RCC 7860 (cell line): Measurements from ENCODE around the gene CD52.
A peak's percentile ranks its signal among the peaks of the same experiment; 100 is the strongest.
"Not testable (repeated sequence)": the region's sequence is repeated elsewhere in the genome, so short reads cannot be mapped to it uniquely, and the experiment has no call there.

Experiments used
- DNase-seq: peaks from one replicate; pipeline ENCODE4 v3.0.0-alpha.2; 2015; ENCODE audit warnings: low spot score
- FAIRE-seq: peaks from 2 replicates; lab custom pipeline; 2012; peaks lifted over from hg19 to GRCh38; lab: Jason Lieb, UNC

Gene CD52

DNA sequence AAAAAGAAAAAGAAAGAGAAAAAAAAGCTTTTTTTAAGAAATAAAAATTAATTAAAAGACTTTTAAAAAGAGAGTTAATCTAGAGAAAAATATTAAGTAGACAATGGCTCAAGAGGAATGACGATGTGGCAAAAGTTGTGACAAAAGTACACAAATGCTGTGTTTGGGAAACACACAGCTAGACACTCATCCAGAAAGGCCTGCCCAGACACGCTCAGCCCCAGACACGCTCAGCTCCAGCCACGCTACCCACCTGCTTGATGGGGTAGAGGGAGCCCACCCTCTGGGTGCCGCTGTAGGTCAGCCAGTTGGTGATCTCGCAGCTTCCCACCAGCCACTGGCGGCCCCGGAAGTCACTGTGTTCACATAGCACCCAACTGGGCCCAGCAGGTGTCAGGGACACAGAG is 10.2 kb downstream of the CD52 start:
- FAIRE-seq (no peak), DNase-seq (no peak)

- FAIRE-seq (no peak), DNase-seq (no peak)
Measured at GRCh38 chr1:26328597-26328996, 10.8 kb downstream of the CD52 start.

DNA sequence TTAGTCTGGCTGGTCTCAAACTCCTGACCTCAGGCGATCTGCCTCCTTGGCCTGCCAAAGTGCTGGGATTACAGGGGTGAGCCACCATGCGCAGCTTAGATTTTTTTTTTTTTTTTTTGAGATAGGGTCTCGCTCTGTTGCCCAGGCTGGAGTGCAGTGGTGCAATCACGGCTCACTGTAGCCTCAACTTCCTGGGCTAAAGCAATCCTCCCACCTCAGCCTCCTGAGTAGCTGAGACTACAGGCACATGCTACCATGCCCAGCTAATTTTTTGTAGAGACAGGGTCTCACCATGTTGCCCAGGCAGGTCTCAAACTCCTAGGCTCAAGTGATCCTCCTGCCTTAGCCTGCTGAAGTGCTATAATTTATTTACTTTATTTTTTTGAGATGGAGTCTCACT is 11.6 kb downstream of the CD52 start:
- FAIRE-seq = not testable (repeated sequence)

GRCh38 chr1:26330276-26330675 is 12.5 kb downstream of the CD52 start:
- no peak for FAIRE-seq
- DNase-seq = no peak

More for the DNA sequence above, 11.6 kb downstream of the CD52 start:
- not testable (repeated sequence) for DNase-seq

GRCh38 chr1:26333312-26333711 is 15.6 kb downstream of the CD52 start:
- FAIRE-seq, DNase-seq: not testable (repeated sequence)

- no peak for DNase-seq
Measured at GRCh38 chr1:26335774-26336476, 18.2 kb downstream of the CD52 start.

DNA sequence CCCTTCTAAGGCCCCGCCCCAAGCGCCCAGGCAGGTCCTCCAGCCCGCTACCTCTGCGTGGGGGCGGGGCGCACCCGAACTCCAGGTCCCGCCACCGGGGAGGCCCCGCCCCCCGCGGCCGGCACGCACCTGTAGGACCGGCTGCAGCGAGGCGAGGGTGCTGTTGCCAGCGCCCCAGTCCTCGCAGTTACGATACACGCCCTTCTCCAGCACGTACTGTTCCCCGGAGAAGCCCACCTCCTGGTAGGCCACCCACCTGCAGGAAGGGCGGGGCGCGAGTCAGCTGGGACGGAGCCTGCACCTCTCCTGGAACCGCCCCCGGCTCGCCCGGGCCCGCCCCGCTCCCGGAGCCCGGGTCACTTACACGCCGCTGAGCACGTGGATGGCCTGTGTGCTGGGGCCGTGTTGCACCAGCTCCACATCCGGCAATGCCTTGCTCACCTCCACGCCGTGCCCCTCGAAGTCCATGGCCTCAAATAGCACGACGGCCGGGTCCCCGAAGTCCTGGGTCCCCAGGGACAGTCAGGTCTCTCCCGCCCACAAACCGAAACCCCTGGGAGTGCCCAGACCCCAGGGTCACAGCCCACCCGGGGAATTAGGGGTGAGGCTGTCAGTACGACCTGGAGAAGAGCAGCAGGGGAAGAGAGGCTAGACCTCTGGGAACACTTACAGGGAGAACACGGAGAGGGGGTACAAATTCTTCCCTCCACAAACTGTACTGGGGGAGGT is 18.9 kb downstream of the CD52 start:
- FAIRE-seq (no peak), DNase-seq (no peak)

More at GRCh38 chr1:26335774-26336476, 18.2 kb downstream of the CD52 start:
- FAIRE-seq = no peak

DNA sequence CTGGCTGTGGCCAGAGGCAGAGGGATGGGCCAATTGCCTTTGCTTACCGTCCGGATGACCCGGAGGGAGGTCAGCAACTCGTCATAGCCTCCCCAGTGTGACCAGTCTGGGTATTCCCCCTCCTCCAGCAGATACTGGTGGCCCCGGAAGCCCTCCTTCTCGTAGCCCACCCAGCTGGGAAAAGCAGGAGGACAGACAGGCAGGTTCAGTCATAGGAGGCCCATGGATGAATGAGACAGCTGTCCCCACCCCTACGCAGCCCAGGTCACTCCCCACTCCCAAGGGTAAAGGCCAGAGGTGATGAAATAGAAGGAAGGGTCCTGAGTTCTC is 19.4 kb downstream of the CD52 start:
- DNase-seq (no peak), FAIRE-seq (no peak)

DNA sequence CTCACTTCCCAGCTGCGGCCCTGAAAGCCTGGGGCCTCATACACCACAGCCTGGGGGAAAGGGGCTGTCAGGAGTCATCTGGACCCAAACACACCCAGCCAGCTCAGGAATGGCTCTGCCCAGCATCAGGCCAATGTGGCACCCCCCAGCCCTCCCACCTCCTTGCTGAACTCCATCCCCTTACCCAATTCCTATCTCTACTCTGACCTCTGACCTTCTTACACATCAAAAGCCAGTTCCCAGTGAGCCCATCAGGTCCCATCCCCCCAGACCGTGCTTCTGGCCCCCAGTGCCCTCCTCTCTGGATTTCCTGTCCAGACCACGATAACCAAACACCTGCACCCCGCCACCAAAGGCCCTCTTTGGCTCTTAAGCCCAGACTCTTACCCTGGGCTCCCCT is 19.9 kb downstream of the CD52 start:
- FAIRE-seq (no peak), DNase-seq (no peak)

DNA sequence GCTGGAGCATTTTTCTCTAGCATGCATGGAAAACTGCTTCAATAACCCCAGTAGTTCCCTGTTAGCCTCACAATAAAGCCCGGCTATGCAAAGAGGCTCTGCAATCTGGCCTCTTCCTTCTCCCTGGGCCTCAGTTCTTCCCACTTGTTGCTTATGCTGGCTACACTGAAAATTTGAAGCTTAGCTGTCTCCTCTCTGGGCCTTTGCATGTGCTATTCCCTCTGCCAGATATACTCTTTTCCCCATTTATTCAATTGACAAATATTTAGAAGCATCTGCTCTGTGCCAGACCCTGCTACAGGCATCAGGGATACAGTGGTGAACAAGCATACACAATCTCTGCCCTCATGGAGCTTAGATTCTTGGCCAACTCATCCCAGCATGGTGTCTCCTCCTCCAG is 20.9 kb downstream of the CD52 start:
- FAIRE-seq (no peak), DNase-seq (no peak)

DNA sequence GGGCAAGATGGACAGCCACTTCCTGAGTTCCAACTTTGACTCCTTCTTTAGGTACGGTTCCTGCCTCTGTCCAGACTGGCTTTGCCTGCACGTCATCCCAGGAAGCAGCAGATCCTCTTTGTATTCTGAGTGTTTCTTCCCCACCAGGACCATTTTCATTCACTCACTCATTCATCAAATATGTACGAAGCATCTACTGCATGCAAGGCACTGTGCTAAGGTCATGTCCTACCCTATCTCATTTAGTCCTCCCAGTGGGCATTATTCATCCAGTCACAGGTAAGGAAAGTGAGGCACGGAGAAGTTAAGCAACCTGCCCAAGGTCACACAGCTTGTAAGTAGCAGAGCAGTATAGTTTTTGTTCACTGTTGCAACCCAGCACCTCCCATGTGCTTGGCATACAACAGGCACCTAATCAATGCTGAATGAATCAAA is 22.3 kb downstream of the CD52 start:
- no peak for FAIRE-seq
- no peak for DNase-seq

- DNase-seq (no peak), FAIRE-seq (no peak)
Measured at GRCh38 chr1:26344147-26344920, 26.6 kb downstream of the CD52 start.

- FAIRE-seq (no peak), DNase-seq (no peak)
Measured at GRCh38 chr1:26345718-26346117, 28.0 kb downstream of the CD52 start.

- FAIRE-seq (no peak), DNase-seq (no peak)
Measured at GRCh38 chr1:26346274-26347033, 28.7 kb downstream of the CD52 start.

GRCh38 chr1:26349188-26349876 is 31.6 kb downstream of the CD52 start:
- FAIRE-seq (peak; percentile 95), DNase-seq (peak; percentile 94)

- DNase-seq (no peak), FAIRE-seq (no peak)
Measured at GRCh38 chr1:26349877-26350244, 32.1 kb downstream of the CD52 start.

GRCh38 chr1:26350343-26350700 is 32.6 kb downstream of the CD52 start:
- no peak for FAIRE-seq
- no peak for DNase-seq

DNA sequence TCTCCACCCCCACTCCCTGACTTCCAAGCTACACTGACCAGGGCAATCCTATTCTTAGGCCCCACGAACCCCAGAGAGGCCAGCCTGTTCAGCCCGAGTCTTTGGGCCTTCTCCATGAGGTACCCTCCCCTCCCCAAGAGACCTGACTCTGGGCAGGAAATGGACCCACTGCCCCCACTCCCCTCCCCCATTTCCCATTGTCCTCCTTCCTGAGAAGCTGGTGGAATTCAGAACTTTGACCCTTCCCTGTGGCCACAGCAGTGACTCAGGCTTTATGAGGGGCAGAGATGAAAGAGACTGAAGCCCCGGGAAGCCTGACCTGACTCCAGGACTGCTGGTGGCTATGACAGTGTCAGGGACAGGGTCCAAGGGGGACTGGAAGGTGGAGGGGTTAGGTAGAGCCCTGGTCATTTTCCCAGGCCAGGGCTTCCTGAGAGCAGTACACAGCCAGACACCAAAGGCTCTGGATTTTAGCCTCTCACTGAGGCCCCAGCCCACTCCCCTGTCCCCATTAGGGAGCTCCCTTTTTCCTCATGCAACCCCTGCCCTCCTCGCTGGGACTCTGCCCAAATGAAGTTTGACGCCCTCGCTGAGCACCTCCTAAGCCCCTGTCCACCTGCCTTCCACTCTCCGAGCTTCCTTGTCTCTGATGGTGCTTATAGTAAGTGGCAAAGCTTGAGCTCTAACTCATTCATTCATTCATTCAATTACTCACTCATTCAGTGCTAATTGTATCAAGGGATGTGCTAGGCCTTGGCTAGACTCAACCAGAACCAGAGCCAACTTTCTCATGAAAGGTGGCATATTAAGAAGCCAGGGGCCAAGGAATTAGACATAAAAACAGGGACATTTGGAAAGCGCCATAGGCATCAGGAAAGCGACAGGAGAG is 33.2 kb downstream of the CD52 start:
- peak; percentile 86 for FAIRE-seq
- DNase-seq = peak; percentile 87

- DNase-seq = peak; percentile 85
- FAIRE-seq = peak; percentile 53
Measured at GRCh38 chr1:26351590-26352337, 34.0 kb downstream of the CD52 start.
